GM18951 (cell line): ENCODE measurements around the gene CUL7.
"Not testable (repeated sequence)": the region's sequence is repeated elsewhere in the genome, so short reads cannot be mapped to it uniquely, and the experiment has no call there.

Source experiments
- POLR2A ChIP-seq: IDR thresholded peaks from 4 replicates; pipeline ENCODE4 v1.6.1; 2011; ENCODE audit warnings: mild to moderate bottlenecking; ENCODE audit not compliant: insufficient read length, insufficient read depth; ENCODE audit errors: extremely low read depth
- in situ Hi-C: fragments of 300-500 bp; cut with MboI; formaldehyde crosslinking; loops from one replicate; pipeline ENCODE4 v1.12.0; 2022; ENCODE audit warnings: low sequenced_read_pairs, mixed read lengths, inconsistent platforms; ENCODE audit not compliant: unreplicated experiment

Gene CUL7

GRCh38 chr6:43088654-43089056 lies 35.0 kb upstream of the CUL7 start:
- in situ Hi-C loops = no loop called here
- TF ChIP-seq POLR2A = no peak

GRCh38 chr6:43086022-43086658 lies 32.5 kb upstream of the CUL7 start:
- in situ Hi-C loops = no loop called here
- no peak for TF ChIP-seq POLR2A

DNA sequence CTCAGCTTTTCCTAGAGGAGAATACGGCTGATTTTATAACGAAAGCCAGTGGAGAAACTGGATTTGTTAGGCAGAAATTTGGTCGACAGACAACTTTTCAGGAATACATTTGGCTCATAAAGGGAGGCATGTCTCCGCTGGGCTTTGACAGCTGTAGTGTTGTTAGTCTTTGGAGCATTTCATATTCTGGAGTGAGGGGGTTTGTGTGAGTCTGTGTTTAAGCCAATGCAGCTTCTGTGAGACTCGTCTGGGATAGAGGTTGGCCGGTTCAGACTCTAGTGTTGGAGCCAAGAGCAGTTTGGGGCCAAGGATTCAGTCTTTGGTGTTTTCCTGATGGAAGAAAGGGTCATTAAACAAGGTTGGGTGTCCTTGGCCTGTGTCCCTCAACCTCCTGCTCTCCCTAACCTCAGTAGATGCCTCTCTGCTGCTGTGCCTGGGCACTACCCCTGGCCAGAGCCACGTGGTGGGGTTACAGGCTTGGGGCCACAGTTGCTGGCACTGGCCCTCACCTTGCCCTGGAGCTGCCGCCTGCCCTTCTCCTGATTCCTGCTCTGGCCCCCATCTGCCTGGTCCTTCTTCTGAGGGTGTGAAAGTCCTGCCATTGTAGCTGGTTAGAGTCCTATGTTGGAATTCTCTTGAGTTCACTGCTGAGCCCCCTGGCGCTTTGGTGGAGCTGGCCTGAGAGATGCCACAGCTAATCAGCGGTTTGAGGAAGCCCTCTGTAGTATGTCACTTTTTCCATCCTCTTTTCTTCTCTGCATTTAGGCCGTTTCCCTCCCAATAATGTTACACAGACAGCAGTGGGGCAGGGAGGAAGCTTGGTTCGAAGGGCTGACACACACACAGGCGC lies 29.4 kb upstream of the CUL7 start:
- in situ Hi-C loops = no loop called here
- TF ChIP-seq POLR2A = no peak

DNA sequence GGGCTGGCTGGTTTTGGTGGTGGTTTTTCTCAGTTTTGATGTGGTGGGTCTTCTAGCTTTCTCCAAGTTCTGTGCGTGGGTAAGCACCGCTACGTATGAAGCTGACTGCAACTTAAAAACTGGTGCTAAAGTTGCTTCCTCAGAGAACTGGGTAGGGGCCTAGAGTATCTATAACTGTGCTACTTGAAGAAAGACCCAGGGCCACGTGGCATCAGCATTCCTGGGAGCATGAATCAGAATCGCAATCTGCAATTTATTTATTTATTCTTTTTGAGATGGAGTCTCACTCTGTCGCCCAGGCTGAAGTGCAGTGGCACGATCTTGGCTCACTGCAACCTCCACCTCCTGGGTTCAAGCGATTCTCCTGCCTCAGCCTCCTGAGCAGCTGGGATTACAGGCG lies 28.3 kb upstream of the CUL7 start:
- in situ Hi-C loops = not testable (repeated sequence)

- TF ChIP-seq POLR2A = no peak
- in situ Hi-C loops = no loop called here
Measured at GRCh38 chr6:43081043-43081442, 27.4 kb upstream of the CUL7 start.

GRCh38 chr6:43078691-43079090 lies 25.0 kb upstream of the CUL7 start:
- in situ Hi-C loops = no loop called here
- TF ChIP-seq POLR2A = no peak

- in situ Hi-C loops = no loop called here
- TF ChIP-seq POLR2A = no peak
Measured at GRCh38 chr6:43077981-43078511, 24.4 kb upstream of the CUL7 start.

DNA sequence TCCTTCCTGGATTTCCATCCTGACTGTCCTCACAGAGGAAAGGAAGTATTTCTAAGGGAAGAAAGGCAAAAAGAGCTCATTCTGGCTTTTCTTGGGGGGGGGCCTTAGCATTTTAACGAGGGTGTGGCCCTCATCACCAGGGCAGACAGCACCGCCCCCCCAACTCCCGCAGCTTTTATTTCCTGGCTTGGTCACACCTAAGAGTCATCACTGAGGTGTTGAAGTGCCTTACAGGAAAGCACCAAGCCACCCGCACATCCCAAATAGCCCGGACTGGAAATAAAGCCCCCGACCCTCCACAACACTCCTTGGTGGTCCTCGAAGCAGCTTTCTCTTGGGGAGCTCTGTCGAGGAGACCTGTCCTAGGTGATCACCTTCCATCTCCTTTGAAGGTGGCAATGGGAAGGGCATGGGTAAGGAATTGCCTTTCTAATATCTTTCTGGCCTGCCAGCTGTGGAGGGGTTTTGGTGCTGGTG lies 23.7 kb upstream of the CUL7 start:
- TF ChIP-seq POLR2A = no peak
- in situ Hi-C loops = no loop called here

GRCh38 chr6:43076464-43077332 lies 23.0 kb upstream of the CUL7 start:
- no peak for TF ChIP-seq POLR2A
- in situ Hi-C loops = no loop called here

DNA sequence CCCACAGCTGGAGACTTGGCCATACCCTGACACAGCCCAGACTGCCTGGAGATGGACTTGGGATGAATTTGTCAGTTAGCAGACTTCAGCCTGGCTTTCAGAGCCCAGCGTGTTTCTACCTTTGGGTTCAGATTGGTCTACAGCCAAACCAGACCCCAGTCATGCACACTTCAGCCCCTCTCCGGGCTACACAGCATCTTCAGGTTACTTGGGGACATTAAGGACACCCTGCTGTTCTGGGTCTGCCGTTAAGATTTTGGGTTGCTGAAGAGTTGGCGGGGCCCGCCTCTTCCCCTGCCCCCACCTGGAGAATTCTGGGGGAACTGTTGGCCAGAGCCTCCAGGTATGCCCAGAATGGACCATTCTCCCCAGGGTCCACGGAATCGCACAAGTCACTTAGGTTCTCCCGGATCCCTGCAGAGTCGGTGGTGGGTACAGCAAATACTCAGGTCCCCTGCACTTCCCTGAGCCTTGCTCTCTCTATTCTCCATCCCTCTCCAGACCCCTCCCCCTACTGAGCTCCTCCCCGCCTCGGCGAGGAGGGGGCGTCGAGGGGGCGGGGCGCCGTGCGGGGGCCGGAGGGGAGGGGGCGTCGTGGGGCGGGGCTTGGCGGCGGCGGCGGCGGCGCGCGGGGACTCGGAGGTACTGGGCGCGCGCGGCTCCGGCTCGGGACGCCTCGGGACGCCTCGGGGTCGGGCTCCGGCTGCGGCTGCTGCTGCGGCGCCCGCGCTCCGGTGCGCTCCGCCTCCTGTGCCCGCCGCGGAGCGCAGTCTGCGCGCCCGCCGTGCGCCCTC lies 22.2 kb upstream of the CUL7 start, which contains the start of gene PTK7:
PTK7 (plus strand) TSS at position 645 of the 794 bp plus-strand sequence. CDS start 175 bp downstream, outside the sequence.
- no peak for TF ChIP-seq POLR2A
- in situ Hi-C loops = no loop called here

- in situ Hi-C loops = no loop called here
- no peak for TF ChIP-seq POLR2A
Measured at GRCh38 chr6:43074847-43075669, 21.4 kb upstream of the CUL7 start.
